HepG2 (cell line): ENCODE measurements around the gene EXOC6B. TPM values are rescaled to one million over a fixed set of nuclear protein-coding genes. Genes with fewer than 3 reads are reported as not detected.

Source experiments
- CENPBD1 ChIP-seq: sonication (generic); formaldehyde crosslinking; IDR thresholded peaks from 2 replicates; pipeline ENCODE4 v1.8.0; 2022; ENCODE audit warnings: missing genetic modification reagents, low read depth, mild to moderate bottlenecking, borderline replicate concordance
- DZIP1 ChIP-seq: sonication (generic); formaldehyde crosslinking; IDR thresholded peaks from 2 replicates; pipeline ENCODE4 v1.5.0; 2020; ENCODE audit warnings: mild to moderate bottlenecking, missing genetic modification reagents
- HNRNPLL ChIP-seq: fragments of 200-400 bp; formaldehyde crosslinking; IDR thresholded peaks from 2 replicates; pipeline ENCODE4 v1.6.1; 2017; ENCODE audit warnings: mild to moderate bottlenecking, low read depth, low read length; ENCODE audit not compliant: poor library complexity, severe bottlenecking
- KIAA2018 ChIP-seq: sonication (generic); formaldehyde crosslinking; IDR thresholded peaks from 2 replicates; pipeline ENCODE4 v1.5.0; 2020; ENCODE audit warnings: mild to moderate bottlenecking, missing genetic modification reagents, borderline replicate concordance
- ZNF281 ChIP-seq: sonication (generic); formaldehyde crosslinking; IDR thresholded peaks from 2 replicates; pipeline ENCODE4 v1.4.0; 2020; ENCODE audit warnings: missing genetic modification reagents, borderline replicate concordance
- ZNF607 ChIP-seq: sonication (generic); formaldehyde crosslinking; IDR thresholded peaks from 2 replicates; pipeline ENCODE4 v1.5.1; 2020; ENCODE audit warnings: missing genetic modification reagents, mild to moderate bottlenecking, borderline replicate concordance
- ZNF737 ChIP-seq: sonication (generic); formaldehyde crosslinking; IDR thresholded peaks from 2 replicates; pipeline ENCODE4 v1.5.0; 2020; ENCODE audit warnings: missing genetic modification reagents, mild to moderate bottlenecking, borderline replicate concordance
- ZNF800 ChIP-seq: sonication (generic); formaldehyde crosslinking; IDR thresholded peaks from 2 replicates; pipeline ENCODE4 v1.4.0; 2020; ENCODE audit warnings: missing genetic modification reagents
- polyA plus RNA-seq, 8 experiments: library from polyadenylated mRNA; depleted of rRNA in 3 of 8; stranded (reverse) in 7 of 8; unstranded in 1 of 8; fragments of >200 nt; fragmentation: Illumina TruSeq in 4 of 8; extraction: Trizol in 4 of 8; gene quantifications; 2 replicates each; pipeline versions ENCODE4 v1.2.1 to v1.2.3, GENCODE V29; 2011 to 2016; ENCODE audit warnings: low read depth in 4 of 8, missing spikeins in 1 of 8, mixed read lengths in 1 of 8; ENCODE audit not compliant: insufficient read depth in 1 of 8
- total RNA-seq, 5 experiments: library from RNA; depleted of rRNA; stranded (reverse); fragments of >200 nt; fragmentation: Illumina TruSeq; extraction: Trizol; gene quantifications; 2 replicates each; pipeline ENCODE4 v1.2.3, GENCODE V29; 2016; ENCODE audit warnings: low read depth in 1 of 5

EXOC6B gene
- total and polyA plus RNA-seq, 2 of the 13 experiments (the other 11 are each of a cell fraction or from before 2014, with no cell fraction given): 9.1 to 15.9 TPM

- no peak for TF ChIP-seq KIAA2018 (CRISPR knock-in tag)
- no peak for TF ChIP-seq DZIP1 (CRISPR knock-in tag)
- no peak for TF ChIP-seq ZNF800 (CRISPR knock-in tag)
- no peak for TF ChIP-seq ZNF607
- peak; percentile 85 for TF ChIP-seq HNRNPLL
- peak; percentile 69; the same call in 1 of the 2 replicates for TF ChIP-seq ZNF737
- TF ChIP-seq ZNF281 (CRISPR knock-in tag): peak; percentile 27; the same call in 1 of the 2 replicates
- no peak for TF ChIP-seq CENPBD1 (CRISPR knock-in tag)
These were observed at the start of gene EXOC6B (continued) for GRCh38 chr2:72825257-72826155.
